Measurements from ENCODE around the gene P4HB.

Gene P4HB

GRCh38 chr17:81813371-81813684 is 47.0 kb downstream of the P4HB start:
- no peak for DNase-seq

GRCh38 chr17:81812571-81813370 is 47.6 kb downstream of the P4HB start:
- no peak for DNase-seq

GRCh38 chr17:81811705-81812570 is 48.4 kb downstream of the P4HB start:
- no peak for DNase-seq

- no peak for DNase-seq
These were observed 49.2 kb downstream of the P4HB start for GRCh38 chr17:81810892-81811704.

GRCh38 chr17:81810476-81810875 is 49.9 kb downstream of the P4HB start:
- no peak for DNase-seq

- DNase-seq, result no peak
These were observed 50.8 kb downstream of the P4HB start for GRCh38 chr17:81809556-81809998.

- no peak for DNase-seq
These were observed 51.4 kb downstream of the P4HB start for GRCh38 chr17:81808778-81809555.

- DNase-seq, result no peak
These were observed 52.5 kb downstream of the P4HB start for GRCh38 chr17:81807839-81808238.

GRCh38 chr17:81807210-81807719 is 53.1 kb downstream of the P4HB start:
- no peak for DNase-seq

- DNase-seq, result no peak
These were observed 53.7 kb downstream of the P4HB start for GRCh38 chr17:81806461-81807209.

GRCh38 chr17:81805707-81806460 is 54.5 kb downstream of the P4HB start:
- DNase-seq, result no peak

- DNase-seq, result no peak
These were observed 55.6 kb downstream of the P4HB start for GRCh38 chr17:81804559-81805399.

- no peak for DNase-seq
These were observed 56.4 kb downstream of the P4HB start, which contains the start of gene GCGR for GRCh38 chr17:81803728-81804558. Gene GCGR, plus strand, starts transcription at chr17:81804150. Its CDS starts 4,869 bp downstream, at chr17:81809019.

- DNase-seq, result no peak
These were observed 57.3 kb downstream of the P4HB start for GRCh38 chr17:81802856-81803643.

GRCh38 chr17:81802048-81802758 is 58.1 kb downstream of the P4HB start:
- DNase-seq, result no peak

- DNase-seq, result no peak
These were observed 59.0 kb downstream of the P4HB start for GRCh38 chr17:81801327-81801726.

Data from anterior cingulate cortex (tissue), 58 donors.